Astrocyte of the cerebellum (primary cell): ENCODE data around the gene RAB22A.

ENCODE experiments used
- DNase-seq: peaks from one replicate; pipeline ENCODE4 v3.0.0-alpha.2; 2011; ENCODE audit warnings: low read depth
- H3K4me3 ChIP-seq: 2 replicates; pipeline ENCODE4 v1.5.1; 2011; ENCODE audit warnings: mild to moderate bottlenecking, low read depth, low read length, moderate library complexity
- CTCF ChIP-seq: IDR thresholded peaks from 2 replicates; pipeline ENCODE4 v1.5.1; 2012; ENCODE audit warnings: low read length, low read depth, moderate library complexity, mild to moderate bottlenecking; ENCODE audit errors: missing control alignments
- in situ Hi-C: cut with HindIII; loops from 2 replicates; pipeline ENCODE4 v1.10.0; 2017; ENCODE audit warnings: low sequenced_read_pairs

The RAB22A gene

GRCh38 chr20:58300321-58300720, 9.2 kb upstream of the RAB22A start:
- no peak for DNase-seq
- TF ChIP-seq CTCF: no peak
- in situ Hi-C loops: no loop called here
- no peak overlapping the region for H3K4me3 ChIP-seq

GRCh38 chr20:58303547-58303946, 6.0 kb upstream of the RAB22A start:
- H3K4me3 ChIP-seq: no peak overlapping the region
- TF ChIP-seq CTCF: no peak
- no peak for DNase-seq
- in situ Hi-C loops: no loop called here

DNA sequence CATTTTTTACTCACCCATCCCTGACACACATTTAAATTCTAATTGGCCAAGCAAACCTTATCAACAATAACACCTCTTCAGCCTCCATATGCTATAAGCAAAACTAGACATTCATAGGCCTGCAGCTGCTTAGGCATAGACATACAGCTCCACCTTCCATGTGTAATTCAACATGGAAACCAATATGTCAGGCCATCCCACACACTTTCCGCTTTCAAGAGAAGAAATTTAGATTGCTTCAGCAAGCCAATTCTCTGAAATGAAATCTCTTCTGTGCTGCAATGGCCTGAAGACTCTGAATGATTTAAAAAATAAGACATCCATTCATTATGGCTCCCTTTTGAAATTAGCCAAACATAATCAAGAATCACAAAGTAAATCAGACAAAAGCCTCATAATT, 4.5 kb upstream of the RAB22A start:
- no peak overlapping the region for H3K4me3 ChIP-seq
- in situ Hi-C loops: no loop called here
- DNase-seq: no peak
- TF ChIP-seq CTCF: no peak

- in situ Hi-C loops: no loop called here
- no peak for DNase-seq
- no peak for TF ChIP-seq CTCF
- H3K4me3 ChIP-seq: no peak overlapping the region
Measured at GRCh38 chr20:58306421-58307261, 2.9 kb upstream of the RAB22A start.

DNA sequence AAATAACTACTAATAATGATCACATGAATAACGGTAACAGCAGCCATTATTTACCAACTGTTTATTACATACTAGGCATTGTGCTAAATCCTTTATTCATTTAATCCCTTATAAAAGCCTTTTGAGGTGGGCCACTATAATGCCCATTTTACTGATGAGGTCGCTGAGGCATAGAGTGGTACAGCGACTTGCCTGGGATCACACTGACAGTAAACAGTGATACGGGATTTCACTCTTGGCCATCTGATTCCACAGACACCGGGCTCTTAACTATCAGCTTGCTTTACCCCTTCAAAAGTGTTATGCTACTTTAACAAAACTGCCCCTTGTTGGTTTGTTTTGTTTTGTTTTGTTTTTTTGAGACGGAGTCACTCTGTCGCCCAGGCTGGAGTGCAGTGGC, 2.2 kb upstream of the RAB22A start:
- in situ Hi-C loops: no loop called here
- H3K4me3 ChIP-seq: no peak overlapping the region
- no peak for DNase-seq
- no peak for TF ChIP-seq CTCF

DNA sequence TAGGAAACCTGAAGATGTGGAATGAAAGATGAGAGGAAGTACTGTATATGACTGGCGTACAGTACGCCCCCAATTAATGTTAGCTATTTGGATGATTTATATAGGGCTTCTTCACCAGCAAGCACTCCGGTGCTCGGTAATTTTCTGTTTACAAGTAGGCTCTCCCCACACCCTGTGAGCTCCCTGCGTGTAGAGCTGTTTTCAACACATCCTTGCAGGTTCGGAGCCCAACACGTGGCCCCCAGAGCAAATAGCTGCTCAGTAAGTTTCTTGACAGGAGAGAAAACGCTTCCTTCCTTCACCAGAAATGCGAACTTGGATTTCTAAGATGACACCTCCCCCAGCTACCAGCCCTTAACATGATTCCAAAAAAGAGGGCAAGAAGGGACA, 1.2 kb upstream of the RAB22A start:
- TF ChIP-seq CTCF: no peak
- no peak for DNase-seq
- in situ Hi-C loops: no loop called here
- H3K4me3 ChIP-seq: peak overlapping the region; percentile 92
